Lower leg skin (tissue), 3 donors: Measurements from ENCODE around the gene IL17RC.

Experiments used
- CTCF ChIP-seq, 3 donors: fragments of 450-650 bp; IDR thresholded peaks; one replicate each; pipeline ENCODE4 v1.5.1; 2016; ENCODE audit warnings: antibody characterized with exemption in 3 of 3, mild to moderate bottlenecking in 3 of 3, moderate library complexity in 2 of 3
- POLR2A ChIP-seq, 2 donors: fragments of 450-650 bp; IDR thresholded peaks; one replicate each; pipeline ENCODE4 v1.6.1; 2016 to 2017; ENCODE audit warnings: antibody characterized with exemption in 2 of 2, mild to moderate bottlenecking in 1 of 2, moderate library complexity in 1 of 2

DNA sequence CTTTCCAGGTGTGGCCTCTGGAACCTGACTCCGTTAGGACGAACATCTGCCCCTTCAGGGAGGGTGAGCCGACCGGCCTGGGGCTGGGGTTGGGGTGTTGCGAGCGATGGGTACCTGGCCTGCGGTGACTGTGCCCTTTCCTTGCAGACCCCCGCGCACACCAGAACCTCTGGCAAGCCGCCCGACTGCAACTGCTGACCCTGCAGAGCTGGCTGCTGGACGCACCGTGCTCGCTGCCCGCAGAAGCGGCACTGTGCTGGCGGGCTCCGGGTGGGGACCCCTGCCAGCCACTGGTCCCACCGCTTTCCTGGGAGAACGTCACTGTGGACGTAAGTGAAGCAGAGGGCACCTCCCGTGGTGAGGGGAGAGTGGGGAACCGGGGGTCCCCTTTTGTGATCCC lies 11.3 kb downstream of the IL17RC start:
- TF ChIP-seq CTCF (IDR thresholded peaks at IDR 0.05): no peak
- TF ChIP-seq POLR2A (IDR thresholded peaks at IDR 0.05): no peak
